Activated T-helper 1 cell treated with Interleukin-2 at 50 U/mL for 16 hours (primary cell): ENCODE data around the gene EFNA4.
"Not testable (repeated sequence)": the region's sequence is repeated elsewhere in the genome, so short reads cannot be mapped to it uniquely, and the experiment has no call there.

Experiments
- DNase-seq: peaks from one replicate; pipeline ENCODE4 v3.0.0-alpha.2; 2020; ENCODE audit warnings: low read depth

The EFNA4 gene

GRCh38 chr1:155086856-155087535, 23.5 kb downstream of the EFNA4 start:
- no peak for DNase-seq

DNA sequence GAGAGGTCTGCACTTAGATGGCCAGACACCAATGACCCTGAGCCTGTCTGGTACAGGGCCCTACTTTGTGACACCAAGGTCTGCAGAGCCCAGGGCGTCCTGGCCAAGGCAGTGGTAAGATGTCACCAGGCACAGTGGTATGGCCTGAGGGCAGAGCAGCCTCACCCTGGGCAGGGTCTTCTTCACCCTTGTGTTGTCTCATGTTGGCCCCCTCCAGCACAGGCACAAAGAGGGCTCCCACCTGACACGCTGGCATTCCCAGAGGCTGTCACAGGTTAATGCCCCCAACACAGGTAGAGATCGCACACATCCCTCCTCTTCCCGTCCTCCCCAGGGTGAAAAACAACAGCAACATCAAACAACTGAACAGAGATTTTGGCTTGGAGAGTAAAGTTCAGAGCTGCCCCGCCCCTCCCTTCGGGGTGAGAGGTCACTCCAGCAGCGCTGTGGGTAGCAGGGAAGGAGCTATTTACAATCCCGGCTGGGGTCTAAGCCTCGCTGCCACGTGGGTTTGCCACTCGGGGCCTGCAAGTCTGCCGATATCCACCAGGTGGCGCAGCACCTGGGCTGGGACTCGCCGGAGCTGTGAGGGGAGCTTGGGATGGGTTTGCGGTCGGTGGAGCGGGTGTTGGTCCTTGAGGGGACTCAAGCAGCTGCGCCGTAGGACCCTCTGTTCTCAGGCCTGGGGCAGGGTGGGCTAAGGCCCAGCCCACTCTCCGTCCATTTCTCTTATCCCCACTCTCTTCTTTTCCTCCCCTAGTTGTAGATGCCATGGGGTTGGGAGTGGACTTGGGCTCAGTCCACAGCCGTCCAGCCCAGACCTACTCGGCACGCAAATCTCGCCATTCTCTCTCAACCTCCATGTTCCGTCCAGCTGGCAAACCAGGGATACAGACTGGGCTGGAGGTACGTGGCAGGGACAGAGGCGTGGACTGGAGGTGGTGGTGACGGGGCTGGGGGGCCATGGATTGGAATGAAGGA, 27.8 kb downstream of the EFNA4 start:
- DNase-seq, result peak; percentile 69

- DNase-seq, result no peak
These were observed 28.6 kb downstream of the EFNA4 start for GRCh38 chr1:155092131-155092530.

DNA sequence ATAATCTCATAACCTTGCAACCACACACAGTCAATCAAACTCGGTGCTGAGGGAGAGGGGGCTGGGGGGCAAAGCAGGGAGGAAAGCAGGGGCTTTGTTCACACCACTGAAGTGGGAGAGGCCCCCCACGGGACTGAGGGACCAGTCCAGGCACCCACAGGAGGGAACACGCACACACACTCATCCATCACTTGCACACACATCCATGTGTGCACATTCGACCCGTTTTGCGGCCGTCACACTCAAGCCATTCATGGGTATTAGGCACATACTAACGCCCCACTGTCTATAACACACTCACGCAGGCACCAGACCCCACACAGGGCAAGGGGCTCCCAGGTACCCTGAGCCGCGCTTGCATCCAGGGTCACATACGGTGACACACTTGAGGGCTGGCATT, 29.1 kb downstream of the EFNA4 start:
- DNase-seq, result no peak

GRCh38 chr1:155093911-155094621, 30.5 kb downstream of the EFNA4 start:
- DNase-seq, result no peak

DNA sequence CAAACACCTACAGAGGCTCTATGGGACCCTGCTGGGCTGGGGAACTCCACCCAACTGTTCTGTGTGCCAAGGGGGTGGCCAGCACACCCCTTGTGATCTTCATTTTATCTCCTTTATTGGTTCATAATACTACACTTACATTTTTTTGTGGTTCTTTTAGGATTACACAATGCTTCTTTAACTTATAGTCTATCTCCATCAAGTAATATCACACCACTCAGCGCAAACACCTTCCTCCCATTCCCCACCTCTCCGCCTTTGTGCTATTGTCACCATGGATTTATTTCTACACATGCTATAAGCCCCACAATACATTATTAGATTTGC, 31.0 kb downstream of the EFNA4 start:
- no peak for DNase-seq

GRCh38 chr1:155099331-155099730, 35.8 kb downstream of the EFNA4 start:
- DNase-seq, result no peak

GRCh38 chr1:155103325-155103724, 39.8 kb downstream of the EFNA4 start:
- DNase-seq, result no peak

GRCh38 chr1:155104605-155105534, 41.3 kb downstream of the EFNA4 start:
- no peak for DNase-seq

DNA sequence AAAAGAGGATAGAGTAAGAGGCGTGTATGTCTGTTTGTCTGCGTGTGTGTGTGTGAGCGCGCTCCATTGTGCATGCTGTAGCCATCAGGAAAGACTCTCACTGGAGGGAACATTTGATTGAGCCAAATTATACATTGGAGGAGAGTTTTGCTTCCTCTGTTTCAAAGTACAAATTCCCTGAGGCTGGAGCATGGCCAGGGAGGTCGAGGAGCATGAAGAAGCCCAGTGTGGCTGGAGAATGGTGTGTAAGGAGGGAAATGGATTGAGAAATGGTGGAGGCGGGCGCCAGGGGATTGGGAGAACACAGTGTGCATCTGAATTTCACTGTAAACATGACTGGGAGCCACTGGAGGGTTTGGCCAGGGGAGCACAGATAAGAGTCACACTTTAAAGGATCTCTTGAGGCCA, 42.1 kb downstream of the EFNA4 start:
- no peak for DNase-seq

DNA sequence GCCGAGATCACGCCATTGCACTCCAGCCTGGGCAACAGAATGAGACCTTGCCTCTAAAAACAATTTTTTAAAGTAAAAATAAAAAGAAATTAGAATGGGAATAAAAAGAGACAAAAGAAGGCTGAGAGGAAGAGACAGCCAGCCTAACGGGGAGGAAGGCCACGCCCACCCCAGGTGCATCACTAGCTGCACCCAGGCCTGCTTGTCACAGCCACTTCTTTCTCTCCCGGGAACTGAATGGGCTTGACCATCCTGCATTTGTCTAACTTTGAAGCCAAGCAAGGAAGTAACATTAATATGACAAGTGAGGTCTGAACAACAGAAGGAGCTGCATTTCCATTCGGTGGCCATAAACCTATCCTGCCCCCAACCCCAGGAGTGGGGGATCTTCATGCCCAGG, 43.3 kb downstream of the EFNA4 start:
- DNase-seq, result no peak

DNA sequence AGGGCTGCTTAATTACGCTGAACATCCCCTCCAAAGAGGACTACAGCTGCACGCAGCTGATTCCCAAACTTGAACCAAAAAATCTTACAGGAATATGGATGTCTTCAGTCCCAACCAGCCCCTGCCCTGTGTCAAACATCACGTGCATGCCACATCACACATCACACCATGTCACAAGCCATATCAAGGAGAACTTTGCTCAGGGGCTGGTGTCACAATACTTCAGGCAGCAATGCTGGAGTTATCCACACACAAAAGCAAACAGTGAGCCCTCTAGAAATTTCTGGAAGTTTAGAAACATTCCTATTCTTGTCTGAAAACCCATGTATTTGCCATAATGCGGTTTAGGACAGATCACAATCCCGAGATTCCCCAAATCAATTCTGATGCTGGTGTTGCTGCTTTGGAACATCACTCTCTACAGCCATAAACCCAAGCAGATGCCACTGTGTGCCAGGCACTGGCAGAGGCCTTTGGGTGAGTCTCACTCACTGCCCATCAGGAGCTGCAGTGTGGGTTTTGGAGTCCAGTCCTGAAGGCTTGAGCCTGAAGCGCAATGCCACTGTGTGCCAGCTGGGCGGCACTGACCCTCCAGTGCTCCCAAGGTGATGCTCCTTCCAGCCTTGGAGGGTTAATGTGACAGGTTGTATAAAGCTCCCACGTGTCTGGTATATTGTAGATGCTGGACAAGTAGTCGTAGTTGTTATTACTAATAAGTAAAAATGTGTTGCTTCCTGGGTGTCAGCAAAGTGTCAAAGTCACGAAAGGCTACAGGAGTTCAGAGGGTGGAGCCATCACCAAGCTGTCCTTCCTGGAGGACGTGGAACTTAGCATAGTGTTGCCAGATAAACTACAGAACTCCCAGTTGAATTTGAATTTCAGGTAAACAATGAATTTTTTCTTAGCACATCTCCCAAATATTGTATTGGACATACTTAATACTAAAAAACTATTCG, 44.0 kb downstream of the EFNA4 start:
- DNase-seq, result no peak

DNA sequence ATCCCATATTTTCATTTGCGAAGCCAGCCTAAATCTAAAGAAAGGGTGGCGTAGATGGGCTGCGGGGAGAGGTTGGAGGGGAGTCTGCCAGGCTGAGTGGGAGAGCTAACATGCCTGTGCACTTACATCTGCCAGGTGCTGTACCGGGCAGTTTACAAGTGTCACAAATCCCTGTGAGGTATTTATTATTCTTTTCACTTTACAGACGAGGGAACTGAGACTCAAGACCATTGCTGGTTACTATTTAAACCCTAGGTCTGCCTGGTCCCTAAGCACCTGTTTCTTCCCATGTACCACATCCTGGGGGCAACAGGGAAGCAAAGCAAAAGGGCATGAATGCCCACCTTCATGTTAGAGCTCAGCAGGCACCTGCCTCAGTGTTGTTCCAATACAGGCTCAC, 44.8 kb downstream of the EFNA4 start:
- no peak for DNase-seq

DNA sequence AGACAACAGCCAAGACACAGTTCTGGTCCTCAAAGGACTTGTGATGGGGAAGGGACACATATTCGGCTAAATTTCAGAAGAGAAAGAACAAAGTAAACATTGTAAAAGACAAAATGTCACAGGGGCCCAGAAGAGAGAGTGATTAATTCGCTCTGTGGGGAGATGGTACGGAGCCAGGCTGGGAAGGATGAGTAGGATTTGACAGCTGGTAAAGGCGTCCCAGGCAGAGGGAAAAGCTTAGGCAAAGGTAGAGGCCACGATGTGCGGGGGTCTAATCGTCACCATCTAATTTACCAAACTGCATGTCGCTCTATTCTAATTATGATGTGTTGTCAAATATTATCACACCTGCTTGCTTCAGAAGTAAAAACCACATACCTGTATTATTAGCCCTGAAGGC, 46.8 kb downstream of the EFNA4 start:
- no peak for DNase-seq

- no peak for DNase-seq
These were observed 47.3 kb downstream of the EFNA4 start for GRCh38 chr1:155110826-155111225.

DNA sequence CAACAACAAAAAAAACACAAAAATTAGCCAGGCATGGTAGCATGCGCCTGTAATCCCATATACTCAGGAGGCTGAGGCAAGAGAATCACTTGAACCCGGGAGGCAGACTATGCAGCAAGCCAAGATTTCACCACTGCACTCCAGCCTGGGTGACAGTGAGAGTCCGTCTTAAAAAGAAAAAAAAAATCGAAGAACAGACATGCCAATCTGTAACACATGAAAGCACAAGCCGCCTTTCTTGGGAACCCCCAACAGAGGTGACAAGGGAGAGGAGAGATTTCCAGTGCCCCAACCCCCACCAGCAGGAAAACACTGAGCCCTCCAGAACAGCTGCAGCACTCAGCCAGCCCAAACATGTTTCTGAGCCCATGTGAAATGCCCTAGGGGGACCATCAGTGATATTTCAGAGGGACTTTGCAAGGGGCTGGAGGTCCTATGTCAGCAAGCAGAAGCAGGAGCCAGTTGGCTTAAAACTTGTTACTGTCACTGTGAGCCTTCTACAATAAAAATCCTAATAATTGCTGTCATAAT, 50.0 kb downstream of the EFNA4 start:
- no peak for DNase-seq

DNA sequence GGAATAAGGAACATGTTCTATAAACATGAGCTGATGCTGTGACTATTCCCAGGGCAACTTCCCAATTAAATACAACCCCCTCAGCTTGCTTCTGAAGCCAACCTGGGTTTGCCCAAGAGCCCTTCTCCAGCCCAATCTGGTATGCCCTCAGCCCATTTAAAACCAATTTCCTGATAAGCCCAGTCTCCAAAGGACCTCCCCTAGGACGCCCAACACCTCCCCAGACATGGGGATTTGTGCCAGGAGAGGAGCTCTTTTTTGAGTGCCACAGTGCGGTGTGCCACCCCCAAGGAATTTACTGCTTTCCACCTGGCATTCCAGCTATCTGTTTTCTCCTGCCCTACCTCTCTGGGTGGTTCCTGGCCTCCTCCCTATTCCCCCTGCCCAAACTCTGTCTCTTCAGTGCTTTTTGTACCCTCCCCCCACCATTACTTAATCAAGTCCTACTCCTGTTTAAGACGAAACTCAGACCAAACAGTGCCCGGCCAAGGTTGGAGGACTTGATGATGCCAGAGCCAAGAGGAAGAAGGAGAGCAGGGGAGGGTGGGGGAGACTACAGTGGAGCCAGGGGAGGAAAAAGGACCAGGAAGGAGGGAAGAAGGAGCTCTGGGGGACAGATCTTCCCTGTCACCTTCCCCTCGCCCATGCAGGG, 52.7 kb downstream of the EFNA4 start:
- DNase-seq, result no peak

DNA sequence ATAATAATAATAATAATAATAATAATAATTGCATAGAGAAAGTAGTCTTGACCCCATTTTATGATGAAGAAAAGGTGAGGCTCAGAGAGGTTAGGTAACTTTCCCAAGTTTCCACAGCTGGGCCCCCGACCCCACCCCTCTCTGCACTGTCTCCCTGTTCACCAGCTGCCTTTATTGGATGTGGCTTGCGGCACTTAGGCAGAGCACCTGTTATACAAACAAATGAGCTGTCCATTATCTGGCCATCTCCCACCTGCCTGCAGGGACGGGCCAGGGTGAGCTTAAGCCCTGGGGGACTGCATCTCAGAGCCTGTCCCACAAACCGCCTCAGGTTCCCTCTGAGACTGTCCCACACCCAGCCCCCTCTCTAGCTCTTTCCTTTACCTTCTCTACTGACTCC, 54.1 kb downstream of the EFNA4 start:
- DNase-seq, result no peak

GRCh38 chr1:155118090-155118489, 54.5 kb downstream of the EFNA4 start:
- DNase-seq, result not testable (repeated sequence)
